HEK293 (cell line): ENCODE data around the gene KCNMA1.

Source experiments
- ZNF530 ChIP-seq: fragments of 450-650 bp; formaldehyde crosslinking; IDR thresholded peaks from 2 replicates; pipeline ENCODE4 v1.5.1; 2016; ENCODE audit warnings: low read depth, missing biosample characterization, missing genetic modification characterization
- ZNF549 ChIP-seq: fragments of 450-650 bp; IDR thresholded peaks from 2 replicates; pipeline ENCODE4 v1.5.1; 2018; ENCODE audit warnings: missing biosample characterization, missing genetic modification characterization, mild to moderate bottlenecking, inconsistent platforms, moderate library complexity
- ZNF701 ChIP-seq: fragments of 450-650 bp; formaldehyde crosslinking; IDR thresholded peaks from 2 replicates; pipeline ENCODE4 v1.5.1; 2016; ENCODE audit warnings: missing biosample characterization, missing genetic modification characterization
- TF ChIP-seq, protein P1 (sequence below): fragments of 450-650 bp; formaldehyde crosslinking; IDR thresholded peaks from 2 replicates; pipeline ENCODE4 v1.5.1; 2016; ENCODE audit warnings: missing biosample characterization, missing genetic modification characterization
- TF ChIP-seq, protein P2 (sequence below): fragments of 450-650 bp; formaldehyde crosslinking; IDR thresholded peaks from 2 replicates; pipeline ENCODE4 v1.5.1; 2016; ENCODE audit warnings: missing biosample characterization, missing genetic modification characterization
- TF ChIP-seq, protein P3 (sequence below): fragments of 450-650 bp; formaldehyde crosslinking; IDR thresholded peaks from 2 replicates; pipeline ENCODE4 v1.5.1; 2016; ENCODE audit warnings: missing biosample characterization, missing genetic modification characterization
- TF ChIP-seq, protein P4 (sequence below): fragments of 450-650 bp; formaldehyde crosslinking; IDR thresholded peaks from 2 replicates; pipeline ENCODE4; 2016; ENCODE audit warnings: missing biosample characterization, missing genetic modification characterization

DNA sequence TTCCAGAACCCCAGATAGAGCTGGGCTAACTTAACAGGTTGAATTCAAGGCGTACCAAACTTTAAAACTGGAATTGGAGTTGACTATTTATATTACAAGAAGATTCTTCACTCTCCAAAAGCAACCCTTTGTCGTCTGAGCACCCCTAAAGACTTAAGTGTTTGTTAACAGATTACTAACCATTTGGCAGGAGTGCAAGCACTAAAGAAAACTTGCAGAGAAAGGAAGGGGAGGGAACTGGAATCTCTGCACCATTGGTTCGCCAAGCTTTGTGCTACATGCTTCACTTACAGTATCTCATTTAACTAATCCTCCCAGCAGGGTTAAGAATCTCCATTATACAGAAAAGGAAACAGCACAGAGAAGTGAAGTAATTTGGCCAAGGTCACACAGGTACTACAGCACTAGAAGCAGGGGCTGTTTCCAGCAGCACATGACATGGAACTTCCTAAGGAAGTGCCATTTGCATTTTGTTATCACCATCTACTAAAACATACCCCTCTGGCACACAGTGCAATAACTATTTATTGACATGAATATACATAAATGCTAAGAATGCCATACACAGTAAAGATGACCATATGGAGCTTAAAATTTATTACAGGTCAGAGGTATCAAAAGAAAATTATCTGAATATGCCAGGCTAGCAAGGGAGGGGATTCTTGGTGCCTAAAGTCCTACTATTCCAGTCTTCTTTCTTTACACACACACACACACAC is 201.2 kb downstream of the KCNMA1 start:
- TF ChIP-seq, protein P1, sequence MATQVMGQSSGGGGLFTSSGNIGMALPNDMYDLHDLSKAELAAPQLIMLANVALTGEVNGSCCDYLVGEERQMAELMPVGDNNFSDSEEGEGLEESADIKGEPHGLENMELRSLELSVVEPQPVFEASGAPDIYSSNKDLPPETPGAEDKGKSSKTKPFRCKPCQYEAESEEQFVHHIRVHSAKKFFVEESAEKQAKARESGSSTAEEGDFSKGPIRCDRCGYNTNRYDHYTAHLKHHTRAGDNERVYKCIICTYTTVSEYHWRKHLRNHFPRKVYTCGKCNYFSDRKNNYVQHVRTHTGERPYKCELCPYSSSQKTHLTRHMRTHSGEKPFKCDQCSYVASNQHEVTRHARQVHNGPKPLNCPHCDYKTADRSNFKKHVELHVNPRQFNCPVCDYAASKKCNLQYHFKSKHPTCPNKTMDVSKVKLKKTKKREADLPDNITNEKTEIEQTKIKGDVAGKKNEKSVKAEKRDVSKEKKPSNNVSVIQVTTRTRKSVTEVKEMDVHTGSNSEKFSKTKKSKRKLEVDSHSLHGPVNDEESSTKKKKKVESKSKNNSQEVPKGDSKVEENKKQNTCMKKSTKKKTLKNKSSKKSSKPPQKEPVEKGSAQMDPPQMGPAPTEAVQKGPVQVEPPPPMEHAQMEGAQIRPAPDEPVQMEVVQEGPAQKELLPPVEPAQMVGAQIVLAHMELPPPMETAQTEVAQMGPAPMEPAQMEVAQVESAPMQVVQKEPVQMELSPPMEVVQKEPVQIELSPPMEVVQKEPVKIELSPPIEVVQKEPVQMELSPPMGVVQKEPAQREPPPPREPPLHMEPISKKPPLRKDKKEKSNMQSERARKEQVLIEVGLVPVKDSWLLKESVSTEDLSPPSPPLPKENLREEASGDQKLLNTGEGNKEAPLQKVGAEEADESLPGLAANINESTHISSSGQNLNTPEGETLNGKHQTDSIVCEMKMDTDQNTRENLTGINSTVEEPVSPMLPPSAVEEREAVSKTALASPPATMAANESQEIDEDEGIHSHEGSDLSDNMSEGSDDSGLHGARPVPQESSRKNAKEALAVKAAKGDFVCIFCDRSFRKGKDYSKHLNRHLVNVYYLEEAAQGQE (tag by site-specific recombination), result no peak
- TF ChIP-seq, protein P2, sequence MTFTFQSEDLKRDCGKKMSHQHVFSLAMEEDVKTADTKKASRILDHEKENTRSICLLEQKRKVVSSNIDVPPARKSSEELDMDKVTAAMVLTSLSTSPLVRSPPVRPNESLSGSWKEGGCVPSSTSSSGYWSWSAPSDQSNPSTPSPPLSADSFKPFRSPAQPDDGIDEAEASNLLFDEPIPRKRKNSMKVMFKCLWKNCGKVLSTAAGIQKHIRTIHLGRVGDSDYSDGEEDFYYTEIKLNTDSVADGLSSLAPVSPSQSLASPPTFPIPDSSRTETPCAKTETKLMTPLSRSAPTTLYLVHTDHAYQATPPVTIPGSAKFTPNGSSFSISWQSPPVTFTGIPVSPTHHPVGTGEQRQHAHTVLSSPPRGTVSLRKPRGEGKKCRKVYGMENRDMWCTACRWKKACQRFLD (tag by site-specific recombination), result no peak
- TF ChIP-seq, protein P3, sequence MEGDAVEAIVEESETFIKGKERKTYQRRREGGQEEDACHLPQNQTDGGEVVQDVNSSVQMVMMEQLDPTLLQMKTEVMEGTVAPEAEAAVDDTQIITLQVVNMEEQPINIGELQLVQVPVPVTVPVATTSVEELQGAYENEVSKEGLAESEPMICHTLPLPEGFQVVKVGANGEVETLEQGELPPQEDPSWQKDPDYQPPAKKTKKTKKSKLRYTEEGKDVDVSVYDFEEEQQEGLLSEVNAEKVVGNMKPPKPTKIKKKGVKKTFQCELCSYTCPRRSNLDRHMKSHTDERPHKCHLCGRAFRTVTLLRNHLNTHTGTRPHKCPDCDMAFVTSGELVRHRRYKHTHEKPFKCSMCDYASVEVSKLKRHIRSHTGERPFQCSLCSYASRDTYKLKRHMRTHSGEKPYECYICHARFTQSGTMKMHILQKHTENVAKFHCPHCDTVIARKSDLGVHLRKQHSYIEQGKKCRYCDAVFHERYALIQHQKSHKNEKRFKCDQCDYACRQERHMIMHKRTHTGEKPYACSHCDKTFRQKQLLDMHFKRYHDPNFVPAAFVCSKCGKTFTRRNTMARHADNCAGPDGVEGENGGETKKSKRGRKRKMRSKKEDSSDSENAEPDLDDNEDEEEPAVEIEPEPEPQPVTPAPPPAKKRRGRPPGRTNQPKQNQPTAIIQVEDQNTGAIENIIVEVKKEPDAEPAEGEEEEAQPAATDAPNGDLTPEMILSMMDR (tag by site-specific recombination), result no peak
- TF ChIP-seq ZNF530 (tag by site-specific recombination), result no peak
- no peak for TF ChIP-seq ZNF549 (tag by site-specific recombination)
- TF ChIP-seq, protein P4, sequence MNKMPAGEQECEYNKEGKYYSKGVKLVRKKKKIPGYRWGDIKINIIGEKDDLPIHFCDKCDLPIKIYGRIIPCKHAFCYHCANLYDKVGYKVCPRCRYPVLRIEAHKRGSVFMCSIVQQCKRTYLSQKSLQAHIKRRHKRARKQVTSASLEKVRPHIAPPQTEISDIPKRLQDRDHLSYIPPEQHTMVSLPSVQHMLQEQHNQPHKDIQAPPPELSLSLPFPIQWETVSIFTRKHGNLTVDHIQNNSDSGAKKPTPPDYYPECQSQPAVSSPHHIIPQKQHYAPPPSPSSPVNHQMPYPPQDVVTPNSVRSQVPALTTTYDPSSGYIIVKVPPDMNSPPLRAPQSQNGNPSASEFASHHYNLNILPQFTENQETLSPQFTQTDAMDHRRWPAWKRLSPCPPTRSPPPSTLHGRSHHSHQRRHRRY (tag by site-specific recombination), result no peak
- no peak for TF ChIP-seq ZNF701
